IPS DF 6.9 (cell line): ENCODE results near the gene PIK3R4.

Experiments
- DNase-seq: peaks from one replicate; pipeline ENCODE4 v3.0.0-alpha.2; 2013; ENCODE audit warnings: low read depth, low spot score
- H3K27ac ChIP-seq: one replicate; pipeline ENCODE4 v1.5.1; 2013; ENCODE audit warnings: low read length, control low read depth
- H3K27me3 ChIP-seq: 2 replicates; pipeline ENCODE4 v1.6.1; 2013; ENCODE audit warnings: mild to moderate bottlenecking, low read length; ENCODE audit not compliant: control insufficient read depth, insufficient read depth
- H3K36me3 ChIP-seq: 2 replicates; pipeline ENCODE4 v1.6.1; 2013; ENCODE audit warnings: low read length; ENCODE audit not compliant: control insufficient read depth, insufficient read depth
- H3K4me1 ChIP-seq: 2 replicates; pipeline ENCODE4 v1.6.1; 2013; ENCODE audit warnings: low read length; ENCODE audit not compliant: control insufficient read depth, insufficient read depth
- H3K4me3 ChIP-seq: 2 replicates; pipeline ENCODE4 v1.5.1; 2013; ENCODE audit warnings: mild to moderate bottlenecking, low read length
- H3K9me3 ChIP-seq: 2 replicates; pipeline ENCODE4 v1.6.1; 2013; ENCODE audit warnings: low read length, inconsistent platforms; ENCODE audit not compliant: control insufficient read depth, insufficient read depth
- WGBS: extraction: QIAGEN DNeasy Blood & Tissue Kit; methylation state at CpG from one replicate; pipeline ENCODE4 v1.1.7; 2013; ENCODE audit warnings: mixed read lengths, missing lambda C conversion rate; ENCODE audit not compliant: insufficient read length, insufficient coverage; 5-methylcytosine and 5-hydroxymethylcytosine counted together

Gene PIK3R4

DNA sequence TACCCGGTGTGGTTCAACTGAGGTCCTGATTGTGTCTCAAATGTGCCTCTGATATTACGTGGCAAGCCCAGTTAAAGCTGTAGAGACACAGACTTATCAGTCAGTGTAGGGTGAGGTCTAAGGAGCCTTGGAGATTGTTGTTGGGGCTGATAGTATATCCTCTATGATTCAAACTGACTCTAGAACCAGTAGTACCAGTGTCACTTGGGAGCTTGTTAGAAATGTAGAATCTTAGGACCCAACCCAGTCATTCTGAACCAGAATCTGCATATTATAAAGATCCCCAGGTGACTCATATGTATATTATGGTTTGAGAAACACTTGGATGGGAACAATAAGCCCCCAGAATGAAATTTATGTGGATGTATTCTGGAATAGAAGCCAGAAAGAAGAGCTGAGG is 83.5 kb downstream of the PIK3R4 start:
- H3K36me3 ChIP-seq = no peaks in the 10 kb centered on the region
- no peak overlapping the region for H3K4me3 ChIP-seq
- H3K27me3 ChIP-seq = no peaks in the 10 kb centered on the region
- no peak for DNase-seq
- H3K9me3 ChIP-seq = no peaks in the 10 kb centered on the region
- H3K4me1 ChIP-seq = no peaks in the 10 kb centered on the region
- WGBS = no CpG with 5 or more reads among the region's 2 CpGs
- H3K27ac ChIP-seq = no peak overlapping the region

- WGBS = no CpG with 5 or more reads among the region's 1 CpG
Measured at GRCh38 chr3:130662501-130662996, 84.1 kb downstream of the PIK3R4 start.

GRCh38 chr3:130661140-130661891 is 85.3 kb downstream of the PIK3R4 start:
- Histone ChIP-seq H3K27me3 (no peaks in the 10 kb centered on the region), H3K9me3 (no peaks in the 10 kb centered on the region), H3K4me3 (no peak overlapping the region), H3K36me3 (no peaks in the 10 kb centered on the region), H3K27ac (no peak overlapping the region), H3K4me1 (no peaks in the 10 kb centered on the region; the same call in 1 of the 2 replicates)
- DNase-seq = no peak
- WGBS = no CpG with 5 or more reads among the region's 7 CpGs

More at GRCh38 chr3:130662501-130662996, 84.1 kb downstream of the PIK3R4 start:
- no peaks in the 10 kb centered on the region for H3K4me1 ChIP-seq
- no peaks in the 10 kb centered on the region for H3K27me3 ChIP-seq
- H3K4me3 ChIP-seq = no peak overlapping the region
- H3K36me3 ChIP-seq = no peaks in the 10 kb centered on the region
- no peak overlapping the region for H3K27ac ChIP-seq
- DNase-seq = no peak
- H3K9me3 ChIP-seq = no peaks in the 10 kb centered on the region

DNA sequence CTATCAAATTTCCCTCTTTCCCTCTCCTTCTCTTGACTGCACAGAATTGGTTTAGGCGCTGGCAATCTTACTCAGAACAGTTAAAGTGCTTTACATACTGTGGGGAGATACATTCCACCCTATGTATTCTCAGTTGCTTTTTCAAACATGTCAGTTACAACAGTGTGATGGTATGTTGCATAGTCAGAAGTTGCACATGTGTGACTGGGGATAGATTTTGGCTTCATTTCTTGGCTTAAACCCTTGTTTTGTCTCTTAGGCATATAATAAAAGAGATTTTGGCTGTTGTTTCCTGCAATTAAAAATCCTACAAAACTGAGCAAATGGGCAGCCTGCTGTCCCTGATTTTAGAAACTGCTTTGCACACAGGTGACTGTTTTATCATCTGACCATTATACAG is 86.7 kb downstream of the PIK3R4 start:
- no peaks in the 10 kb centered on the region; the same call in 1 of the 2 replicates for H3K4me1 ChIP-seq
- H3K36me3 ChIP-seq = no peaks in the 10 kb centered on the region
- no peak for DNase-seq
- H3K4me3 ChIP-seq = no peak overlapping the region
- H3K27ac ChIP-seq = no peak overlapping the region
- no peaks in the 10 kb centered on the region for H3K9me3 ChIP-seq
- no peaks in the 10 kb centered on the region for H3K27me3 ChIP-seq
- WGBS = no CpG with 5 or more reads among the region's 1 CpG

DNA sequence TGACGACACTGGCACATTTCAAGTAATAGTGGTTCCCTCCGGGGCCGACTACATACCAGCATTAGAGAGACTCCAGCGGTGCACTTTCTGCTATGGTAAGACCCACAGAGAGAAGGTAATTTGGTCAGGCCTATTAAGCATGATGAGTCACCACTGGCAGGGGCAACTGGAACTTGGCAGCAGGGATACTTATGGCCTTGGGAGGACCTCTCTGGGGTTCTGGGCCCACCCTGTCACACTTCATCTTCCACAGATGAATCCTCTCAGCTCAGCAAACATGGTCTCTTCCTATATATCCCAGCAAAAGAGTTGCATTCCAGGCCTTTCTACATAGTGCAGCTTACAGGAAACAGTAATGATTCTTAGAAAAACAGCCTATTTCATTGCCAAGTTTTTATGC is 88.0 kb downstream of the PIK3R4 start:
- Histone ChIP-seq H3K4me1 (no peaks in the 10 kb centered on the region; the same call in 1 of the 2 replicates), H3K4me3 (no peak overlapping the region), H3K9me3 (no peaks in the 10 kb centered on the region), H3K27ac (no peak overlapping the region), H3K36me3 (no peaks in the 10 kb centered on the region), H3K27me3 (no peaks in the 10 kb centered on the region)
- DNase-seq = no peak
- WGBS = no CpG with 5 or more reads among the region's 4 CpGs

DNA sequence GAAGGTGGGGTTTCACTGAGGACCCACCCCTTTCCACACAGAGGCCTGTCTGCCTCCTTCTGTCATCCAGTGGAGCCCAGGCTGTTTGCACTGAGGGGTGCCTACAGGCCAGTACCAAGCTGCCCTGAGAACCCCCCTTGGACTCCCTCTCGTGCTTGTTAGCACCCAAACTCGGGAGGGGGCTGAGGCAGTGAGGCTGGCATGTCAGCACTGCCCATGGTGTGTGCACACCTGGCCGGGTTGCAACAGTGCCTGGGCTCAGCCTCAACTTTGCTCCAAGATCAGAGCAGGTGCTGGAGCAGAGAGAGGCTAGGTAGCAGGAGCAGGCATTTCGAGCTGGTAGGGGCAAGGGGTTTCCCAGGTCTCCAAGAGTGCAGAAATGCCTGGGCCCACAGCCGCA is 90.0 kb downstream of the PIK3R4 start:
- no peak overlapping the region for H3K27ac ChIP-seq

GRCh38 chr3:130654921-130655320 is 91.7 kb downstream of the PIK3R4 start:
- Histone ChIP-seq H3K27ac (no peak overlapping the region), H3K27me3 (no peaks in the 10 kb centered on the region), H3K4me1 (no peaks in the 10 kb centered on the region; the same call in 1 of the 2 replicates), H3K36me3 (no peaks in the 10 kb centered on the region), H3K4me3 (no peak overlapping the region), H3K9me3 (no peaks in the 10 kb centered on the region)
- no CpG with 5 or more reads among the region's 2 CpGs for WGBS
- no peak for DNase-seq

More for the DNA sequence above, 90.0 kb downstream of the PIK3R4 start:
- no peaks in the 10 kb centered on the region for H3K27me3 ChIP-seq
- H3K36me3 ChIP-seq = no peaks in the 10 kb centered on the region
- no peaks in the 10 kb centered on the region; the same call in 1 of the 2 replicates for H3K4me1 ChIP-seq
- no peak overlapping the region for H3K4me3 ChIP-seq
- H3K9me3 ChIP-seq = no peaks in the 10 kb centered on the region
- no peak for DNase-seq
- WGBS = no CpG with 5 or more reads among the region's 5 CpGs

DNA sequence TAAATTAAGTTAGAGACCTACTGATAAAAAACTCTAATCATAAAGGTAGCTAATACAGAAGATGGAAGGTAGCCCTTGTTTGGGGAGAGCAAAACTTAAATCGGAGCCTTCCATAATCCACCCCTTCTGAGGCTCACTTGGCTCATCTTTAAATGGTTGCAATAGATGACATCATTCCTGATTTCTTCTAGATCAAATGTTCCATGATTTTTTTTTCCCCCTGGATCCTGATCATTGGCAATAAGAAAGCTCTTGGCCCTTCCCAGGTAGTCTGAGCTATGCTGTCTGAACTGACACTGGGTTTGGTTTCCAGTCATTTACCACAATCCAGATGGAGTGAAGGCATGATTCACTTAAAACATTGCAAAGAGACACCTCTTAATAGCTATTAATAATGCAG is 92.5 kb downstream of the PIK3R4 start:
- no peak for DNase-seq
- WGBS = no CpG with 5 or more reads among the region's 1 CpG
- no peaks in the 10 kb centered on the region for H3K9me3 ChIP-seq
- no peak overlapping the region for H3K27ac ChIP-seq
- H3K4me3 ChIP-seq = no peak overlapping the region
- H3K36me3 ChIP-seq = no peaks in the 10 kb centered on the region
- H3K27me3 ChIP-seq = no peaks in the 10 kb centered on the region
- H3K4me1 ChIP-seq = no peaks in the 10 kb centered on the region; the same call in 1 of the 2 replicates

DNA sequence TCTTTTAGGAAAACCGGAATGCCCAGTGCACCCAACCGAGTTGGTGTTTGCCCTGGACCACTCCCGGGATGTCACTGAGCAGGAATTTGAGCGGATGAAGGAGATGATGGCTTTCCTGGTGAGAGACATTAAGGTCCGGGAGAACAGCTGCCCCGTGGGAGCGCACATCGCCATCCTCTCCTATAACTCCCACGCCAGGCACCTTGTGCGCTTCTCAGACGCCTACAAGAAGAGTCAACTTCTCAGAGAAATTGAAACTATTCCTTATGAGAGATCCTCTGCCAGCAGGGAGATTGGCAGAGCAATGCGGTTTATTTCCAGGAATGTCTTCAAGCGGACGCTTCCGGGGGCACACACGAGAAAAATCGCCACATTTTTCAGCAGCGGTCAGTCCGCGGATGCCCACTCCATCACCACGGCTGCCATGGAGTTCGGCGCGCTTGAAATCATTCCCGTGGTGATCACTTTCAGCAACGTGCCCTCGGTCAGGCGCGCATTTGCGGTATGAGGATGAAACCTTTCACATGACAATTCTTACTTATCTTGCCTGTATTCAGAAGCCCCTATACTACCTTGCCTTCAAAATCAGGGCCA is 97.5 kb downstream of the PIK3R4 start:
- H3K36me3 ChIP-seq = no peaks in the 10 kb centered on the region
- no peak overlapping the region for H3K27ac ChIP-seq
- no peak for DNase-seq
- H3K9me3 ChIP-seq = no peaks in the 10 kb centered on the region
- no peak overlapping the region for H3K4me3 ChIP-seq
- no peaks in the 10 kb centered on the region for H3K27me3 ChIP-seq
- no CpG with 5 or more reads among the region's 30 CpGs for WGBS
- H3K4me1 ChIP-seq = no peaks in the 10 kb centered on the region

DNA sequence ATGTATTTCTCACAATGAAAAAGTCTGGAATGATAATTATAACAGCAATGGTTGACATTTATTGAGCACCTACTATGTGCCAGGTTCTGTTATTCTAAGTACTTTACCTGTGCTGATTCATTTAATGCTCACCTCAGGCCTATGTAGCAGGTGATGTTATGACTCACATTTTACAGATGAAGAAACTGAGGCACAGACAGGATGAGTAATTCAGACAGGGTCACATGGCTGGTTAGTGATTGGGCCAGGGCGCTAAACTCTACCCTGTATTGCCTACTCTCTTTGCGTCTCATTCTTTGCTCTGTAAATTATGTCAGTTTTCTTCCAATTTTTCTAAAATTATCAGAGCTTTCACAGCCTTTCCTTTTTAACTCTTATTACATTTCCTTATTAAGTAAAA is 98.3 kb downstream of the PIK3R4 start:
- no peak for DNase-seq
- Histone ChIP-seq H3K36me3 (no peaks in the 10 kb centered on the region), H3K27me3 (no peaks in the 10 kb centered on the region), H3K4me3 (no peak overlapping the region), H3K4me1 (no peaks in the 10 kb centered on the region), H3K9me3 (no peaks in the 10 kb centered on the region), H3K27ac (no peak overlapping the region)
- no CpG with 5 or more reads among the region's 2 CpGs for WGBS
